Neural cell (in vitro differentiated cells): ENCODE results near the gene CCNY. TPM values are rescaled to one million over a fixed set of nuclear protein-coding genes. Genes with fewer than 3 reads are reported as not detected.

ENCODE experiments used
- H2AFZ ChIP-seq: fragments of 200-600, 300-800 bp; sonication (generic), shearing (Covaris generic); 2 replicates; pipeline ENCODE4 v1.6.0; 2014; ENCODE audit warnings: low read depth, mild to moderate bottlenecking, antibody characterized with exemption, low read length, moderate library complexity
- H3F3A ChIP-seq: fragments of 200-600 bp; shearing (Covaris generic); 2 replicates; pipeline ENCODE4 v1.6.1; 2016; ENCODE audit warnings: mild to moderate bottlenecking, moderate library complexity, mixed read lengths, antibody characterized with exemption, low read length; ENCODE audit not compliant: insufficient read depth, poor library complexity, severe bottlenecking
- H3K27ac ChIP-seq: fragments of 200-600, 300-800 bp; sonication (generic), shearing (Covaris generic); 2 replicates; pipeline ENCODE4 v1.5.1; 2014; ENCODE audit warnings: mild to moderate bottlenecking, low read length, moderate library complexity
- H3K27me3 ChIP-seq: fragments of 300-800, 200-600 bp; sonication (generic), shearing (Covaris generic); 2 replicates; pipeline ENCODE4 v1.6.0; 2014; ENCODE audit warnings: mild to moderate bottlenecking, low read depth, low read length, moderate library complexity; ENCODE audit not compliant: insufficient read depth
- H3K36me3 ChIP-seq: fragments of 300-800, 200-600 bp; sonication (generic), shearing (Covaris generic); 2 replicates; pipeline ENCODE4 v1.5.1; 2014; ENCODE audit warnings: mild to moderate bottlenecking, antibody characterized with exemption, low read length, moderate library complexity; ENCODE audit not compliant: insufficient read depth
- H3K4me2 ChIP-seq: fragments of 300-800, 200-600 bp; sonication (generic), shearing (Covaris generic); 2 replicates; pipeline ENCODE4 v1.6.0; 2014; ENCODE audit warnings: mild to moderate bottlenecking, low read length
- H3K4me3 ChIP-seq: fragments of 300-800, 200-600 bp; sonication (generic), shearing (Covaris generic); 2 replicates; pipeline ENCODE4 v1.5.1; 2014; ENCODE audit warnings: mild to moderate bottlenecking, low read length, moderate library complexity
- H3K79me2 ChIP-seq: fragments of 200-600 bp; shearing (Covaris generic); replicated peaks from 2 replicates; pipeline ENCODE4 v1.6.0; 2014; ENCODE audit warnings: mild to moderate bottlenecking, low read length, moderate library complexity; ENCODE audit not compliant: insufficient read depth
- H3K9ac ChIP-seq: fragments of 300-800, 200-600 bp; sonication (generic), shearing (Covaris generic); 2 replicates; pipeline ENCODE4 v1.6.1; 2016; ENCODE audit warnings: mild to moderate bottlenecking, low read length, mixed read lengths
- H3K9me2 ChIP-seq: fragments of 200-600 bp; shearing (Covaris generic); 2 replicates; pipeline ENCODE4 v1.6.1; 2016; ENCODE audit warnings: mild to moderate bottlenecking, low read length, mixed read lengths; ENCODE audit not compliant: insufficient read depth
- H3K9me3 ChIP-seq: fragments of 200-600, 300-800 bp; sonication (generic), shearing (Covaris generic); 2 replicates; pipeline ENCODE4 v1.6.1; 2016; ENCODE audit warnings: mild to moderate bottlenecking, mixed run types, low read length, moderate library complexity, mixed read lengths
- H4K20me1 ChIP-seq: fragments of 200-600 bp; shearing (Covaris generic); 2 replicates; pipeline ENCODE4 v1.6.1; 2016; ENCODE audit warnings: mild to moderate bottlenecking, mixed run types; ENCODE audit not compliant: insufficient read depth
- CTCF ChIP-seq: fragments of 450-650 bp; IDR thresholded peaks from 2 replicates; pipeline ENCODE4 v1.5.1; 2014; ENCODE audit warnings: antibody characterized with exemption, mild to moderate bottlenecking, moderate library complexity; ENCODE audit not compliant: poor library complexity, severe bottlenecking
- EP300 ChIP-seq: fragments of 450-650 bp; conservative IDR thresholded peaks from 2 replicates; pipeline ENCODE4 v1.6.1; 2014; ENCODE audit warnings: antibody characterized with exemption, mild to moderate bottlenecking, moderate library complexity; ENCODE audit not compliant: poor library complexity, severe bottlenecking
- EZH2 ChIP-seq: fragments of 200-600, 300-800 bp; shearing (Covaris generic), sonication (generic); IDR thresholded peaks from 2 replicates; pipeline ENCODE4 v1.6.1; 2014; ENCODE audit warnings: antibody characterized with exemption, low read length, borderline replicate concordance, mild to moderate bottlenecking; ENCODE audit not compliant: insufficient read depth, poor library complexity, severe bottlenecking
- MXI1 ChIP-seq: fragments of 450-650 bp; conservative IDR thresholded peaks from 2 replicates; pipeline ENCODE4 v1.6.1; 2014; ENCODE audit warnings: antibody characterized with exemption, mild to moderate bottlenecking; ENCODE audit not compliant: poor library complexity, severe bottlenecking
- POLR2AphosphoS5 ChIP-seq: IDR thresholded peaks from 2 replicates; pipeline ENCODE4 v1.6.1; 2012
- RAD21 ChIP-seq: fragments of 450-650 bp; conservative IDR thresholded peaks from 2 replicates; pipeline ENCODE4 v1.6.1; 2014; ENCODE audit warnings: antibody characterized with exemption, mild to moderate bottlenecking, moderate library complexity
- REST ChIP-seq: IDR thresholded peaks from 2 replicates; pipeline ENCODE4 v1.6.1; 2012; ENCODE audit warnings: borderline replicate concordance
- SMC3 ChIP-seq: fragments of 450-650 bp; conservative IDR thresholded peaks from 2 replicates; pipeline ENCODE4 v1.6.1; 2014; ENCODE audit warnings: antibody characterized with exemption, mild to moderate bottlenecking, moderate library complexity; ENCODE audit not compliant: poor library complexity
- TAF1 ChIP-seq: IDR thresholded peaks from 2 replicates; pipeline ENCODE4 v1.6.1; 2012; ENCODE audit warnings: low read depth
- polyA plus RNA-seq: library from polyadenylated mRNA; depleted of rRNA; stranded (reverse); fragments of >200 nt; gene quantifications from 2 replicates; pipeline ENCODE4 v1.2.3, GENCODE V29; 2014

Gene CCNY
- polyA plus RNA-seq, 1 donor from 2014 or later = 36.4 TPM

GRCh38 chr10:35463878-35464277 lies 127.6 kb downstream of the CCNY start:
- Histone ChIP-seq H3K27ac (peak overlapping the region; percentile 66), H2AFZ (no peak overlapping the region), H3K9me3 (no peaks in the 10 kb centered on the region), H3K36me3 (no peaks in the 10 kb centered on the region), H3K9me2 (no peaks in the 10 kb centered on the region), H3K79me2 (peaks cover 28% of the 10 kb centered on the region), H3K4me3 (peak overlapping the region; percentile 57), H4K20me1 (no peaks in the 10 kb centered on the region), H3K4me2 (no peak overlapping the region), H3K9ac (no peak overlapping the region), H3F3A (no peaks in the 10 kb centered on the region), H3K27me3 (no peaks in the 10 kb centered on the region)
- no peak for TF ChIP-seq RAD21
- no peak for TF ChIP-seq CTCF
- no peak for TF ChIP-seq EP300
- no peak for TF ChIP-seq TAF1
- no peak for TF ChIP-seq POLR2AphosphoS5
- no peak for TF ChIP-seq MXI1
- no peak for TF ChIP-seq REST
- no peak for TF ChIP-seq SMC3
- TF ChIP-seq EZH2 = no peak

GRCh38 chr10:35464825-35465456 lies 128.6 kb downstream of the CCNY start:
- Histone ChIP-seq H3K9me2 (no peaks in the 10 kb centered on the region), H3K4me2 (peak overlapping the region; percentile 44), H3K9ac (no peak overlapping the region), H4K20me1 (no peaks in the 10 kb centered on the region), H3K27ac (peak overlapping the region; percentile 66), H2AFZ (no peak overlapping the region), H3K4me3 (peak overlapping the region; percentile 57), H3K9me3 (no peaks in the 10 kb centered on the region), H3F3A (no peaks in the 10 kb centered on the region), H3K27me3 (no peaks in the 10 kb centered on the region), H3K36me3 (no peaks in the 10 kb centered on the region), H3K79me2 (peaks cover 30% of the 10 kb centered on the region)
- TF ChIP-seq EP300 = no peak
- TF ChIP-seq SMC3 = no peak
- TF ChIP-seq EZH2 = no peak
- no peak for TF ChIP-seq MXI1
- TF ChIP-seq RAD21 = no peak
- no peak for TF ChIP-seq REST
- TF ChIP-seq CTCF = no peak
- TF ChIP-seq POLR2AphosphoS5 = no peak
- TF ChIP-seq TAF1 = no peak
